ENCODE results near the gene SND1. TPM values are rescaled to one million over a fixed set of nuclear protein-coding genes. Genes with fewer than 3 reads are reported as not detected.

Gene SND1
- total and polyA plus RNA-seq, 4 donors, result 59.4 to 214 (median 84.1) TPM

- Histone ChIP-seq H3K4me1 (ENCODE audit: control insufficient read depth in 4 of 4, insufficient read depth in 4 of 4, low read length in 3 of 4) (peaks cover 7 to 40% (median 25%) of the 10 kb centered on the region in 4 donors), H3K9ac (ENCODE audit: low read depth in 1 of 2, low read length in 2 of 2) (no peak within 1 kb of the TSS), H3K4me3 (ENCODE audit: low read depth in 1 of 3, low read length in 3 of 3) (peak within 1 kb of the TSS in 2 of 3 donors; percentile 25 to 50), H3K9me3 (ENCODE audit: control insufficient read depth in 4 of 4, low read length in 3 of 4) (no peaks in the 10 kb centered on the region), H3K36me3 (ENCODE audit: control insufficient read depth in 4 of 4, insufficient read depth in 3 of 4, low read depth in 1 of 4, low read length in 3 of 4) (peaks cover 0 to 6% (median 1%) of the 10 kb centered on the region in 4 donors), H3K27ac (ENCODE audit: low read depth in 1 of 2, low read length in 2 of 2) (no peak within 1 kb of the TSS), H3K27me3 (ENCODE audit: control insufficient read depth in 4 of 4, insufficient read depth in 4 of 4, low read length in 3 of 4) (no peaks in the 10 kb centered on the region)
- 38% methylated on average over 87 of the region's 87 CpGs for WGBS
- no peak for TF ChIP-seq REST (IDR thresholded peaks at IDR 0.05)
- peak in 1 of 2 donors; percentile 14 for TF ChIP-seq RAD21 (IDR thresholded peaks at IDR 0.05)
- DNase-seq (ENCODE audit: low spot score), result no peak
Observed at GRCh38 chr7:128030654-128031611, 378.9 kb downstream of the SND1 start, which contains the start of gene LRRC4. LRRC4 (minus strand) TSS chr7:128031437; CDS start chr7:128030640, 797 bp downstream.

- no peaks in the 10 kb centered on the region for H3K27me3 ChIP-seq (ENCODE audit: control insufficient read depth in 4 of 4, insufficient read depth in 4 of 4, low read length in 3 of 4)
- peak overlapping the region in 2 of 3 donors; percentile 19 to 50 for H3K4me3 ChIP-seq (ENCODE audit: low read depth in 1 of 3, low read length in 3 of 3)
- peaks cover 0 to 6% (median 1%) of the 10 kb centered on the region in 4 donors for H3K36me3 ChIP-seq (ENCODE audit: control insufficient read depth in 4 of 4, insufficient read depth in 3 of 4, low read depth in 1 of 4, low read length in 3 of 4)
- H3K9ac ChIP-seq (ENCODE audit: low read depth in 1 of 2, low read length in 2 of 2), result no peak overlapping the region
- peak; percentile 46 for DNase-seq (ENCODE audit: low spot score)
- TF ChIP-seq TAF1 (conservative IDR thresholded peaks at IDR 0.05) (no peak), RAD21 (IDR thresholded peaks at IDR 0.05) (peak in 1 of 2 donors; percentile 4)
- WGBS, result 52% methylated on average over 87 of the region's 87 CpGs
- no peak overlapping the region for H3K27ac ChIP-seq (ENCODE audit: low read depth in 1 of 2, low read length in 2 of 2)
- no peaks in the 10 kb centered on the region for H3K9me3 ChIP-seq (ENCODE audit: control insufficient read depth in 4 of 4, low read length in 3 of 4)
- peaks cover 7 to 29% (median 16%) of the 10 kb centered on the region in 4 donors for H3K4me1 ChIP-seq (ENCODE audit: control insufficient read depth in 4 of 4, insufficient read depth in 4 of 4, low read length in 3 of 4)
Observed at GRCh38 chr7:128031901-128032604, 380.1 kb downstream of the SND1 start.

GRCh38 chr7:128032605-128033235 lies 380.7 kb downstream of the SND1 start:
- WGBS, result 72% methylated on average over 41 of the region's 41 CpGs
- Histone ChIP-seq H3K4me1 (ENCODE audit: control insufficient read depth in 4 of 4, insufficient read depth in 4 of 4, low read length in 3 of 4) (peaks cover 7 to 25% (median 16%) of the 10 kb centered on the region in 4 donors), H3K9me3 (ENCODE audit: control insufficient read depth in 4 of 4, low read length in 3 of 4) (no peaks in the 10 kb centered on the region), H3K27ac (ENCODE audit: low read depth in 1 of 2, low read length in 2 of 2) (no peak overlapping the region), H3K36me3 (ENCODE audit: control insufficient read depth in 4 of 4, insufficient read depth in 3 of 4, low read depth in 1 of 4, low read length in 3 of 4) (peaks cover 0 to 6% (median 1%) of the 10 kb centered on the region in 4 donors), H3K9ac (ENCODE audit: low read depth in 1 of 2, low read length in 2 of 2) (no peak overlapping the region), H3K4me3 (ENCODE audit: low read depth in 1 of 3, low read length in 3 of 3) (peak overlapping the region in 1 of 3 donors; percentile 50), H3K27me3 (ENCODE audit: control insufficient read depth in 4 of 4, insufficient read depth in 4 of 4, low read length in 3 of 4) (no peaks in the 10 kb centered on the region)
- DNase-seq (ENCODE audit: low spot score), result no peak
- TF ChIP-seq HNF4G (IDR thresholded peaks at IDR 0.05) (no peak), NR2F2 (IDR thresholded peaks at IDR 0.05) (no peak), HNF4A (conservative IDR thresholded peaks at IDR 0.05) (no peak), ATF3 (IDR thresholded peaks at IDR 0.05) (no peak), GABPA (IDR thresholded peaks at IDR 0.05 in 1 of 2, conservative IDR thresholded peaks at IDR 0.05 in 1 of 2) (no peak), FOXA1 (IDR thresholded peaks at IDR 0.05) (no peak)

Measured in liver (tissue), 9 donors.